Lower leg skin (tissue), 3 donors: ENCODE results near the gene EMC9.

Experiments used
- CTCF ChIP-seq, 3 donors: fragments of 450-650 bp; IDR thresholded peaks; one replicate each; pipeline ENCODE4 v1.5.1; 2016; ENCODE audit warnings: antibody characterized with exemption in 3 of 3, mild to moderate bottlenecking in 3 of 3, moderate library complexity in 2 of 3
- POLR2A ChIP-seq, 2 donors: fragments of 450-650 bp; IDR thresholded peaks; one replicate each; pipeline ENCODE4 v1.6.1; 2016 to 2017; ENCODE audit warnings: antibody characterized with exemption in 2 of 2, mild to moderate bottlenecking in 1 of 2, moderate library complexity in 1 of 2

- TF ChIP-seq POLR2A (IDR thresholded peaks at IDR 0.05) (no peak), CTCF (IDR thresholded peaks at IDR 0.05) (no peak)
Measured at GRCh38 chr14:24177041-24177825, 35.8 kb upstream of the EMC9 start.
